ENCODE data around the gene RAF1.
"Not testable (repeated sequence)": the region's sequence is repeated elsewhere in the genome, so short reads cannot be mapped to it uniquely, and the experiment has no call there.

The RAF1 gene

GRCh38 chr3:12675115-12675810 lies 11.3 kb upstream of the RAF1 start:
- Histone ChIP-seq H3K9me3 (ENCODE audit: control insufficient read depth, low read length) (no peaks in the 10 kb centered on the region), H3K27ac (ENCODE audit: low read depth, low read length, severe bottlenecking) (no peak overlapping the region), H3K4me3 (ENCODE audit: extremely low read depth, insufficient read depth, low read length, poor library complexity, severe bottlenecking) (no peak overlapping the region), H3K36me3 (ENCODE audit: control insufficient read depth, insufficient read depth, low read length) (no peaks in the 10 kb centered on the region), H3K4me1 (ENCODE audit: control insufficient read depth, insufficient read depth, low read length, poor library complexity, severe bottlenecking) (peaks cover 4% of the 10 kb centered on the region)
- 85 to 89% methylated on average over 6 to 8 of the region's 9 CpGs for WGBS, 2 experiments (ENCODE audit: insufficient coverage in 2 of 2)

GRCh38 chr3:12673956-12674736 lies 10.2 kb upstream of the RAF1 start:
- 100% methylated on average over 1 of the region's 10 CpGs; no CpG with 5 or more reads in 1 of the 2 experiments for WGBS, 2 experiments (ENCODE audit: insufficient coverage in 2 of 2)

GRCh38 chr3:12671120-12671450 lies 7.2 kb upstream of the RAF1 start:
- WGBS, 2 experiments (ENCODE audit: insufficient coverage in 2 of 2) = 74 to 97% methylated on average over 3 of the region's 3 CpGs
- H3K9me3 ChIP-seq (ENCODE audit: control insufficient read depth, low read length) = no peaks in the 10 kb centered on the region

More at GRCh38 chr3:12673956-12674736, 10.2 kb upstream of the RAF1 start:
- not testable (repeated sequence) for H3K4me1 ChIP-seq (ENCODE audit: control insufficient read depth, insufficient read depth, low read length, poor library complexity, severe bottlenecking); H3K9me3 ChIP-seq (ENCODE audit: control insufficient read depth, low read length); H3K36me3 ChIP-seq (ENCODE audit: control insufficient read depth, insufficient read depth, low read length); H3K4me3 ChIP-seq (ENCODE audit: extremely low read depth, insufficient read depth, low read length, poor library complexity, severe bottlenecking)
- peak overlapping the region; percentile 57 for H3K27ac ChIP-seq (ENCODE audit: low read depth, low read length, severe bottlenecking)

GRCh38 chr3:12670365-12671119 lies 6.6 kb upstream of the RAF1 start:
- Histone ChIP-seq H3K27ac (ENCODE audit: low read depth, low read length, severe bottlenecking) (no peak overlapping the region), H3K36me3 (ENCODE audit: control insufficient read depth, insufficient read depth, low read length) (no peaks in the 10 kb centered on the region), H3K4me3 (ENCODE audit: extremely low read depth, insufficient read depth, low read length, poor library complexity, severe bottlenecking) (no peak overlapping the region), H3K4me1 (ENCODE audit: control insufficient read depth, insufficient read depth, low read length, poor library complexity, severe bottlenecking) (peaks cover 4% of the 10 kb centered on the region), H3K9me3 (ENCODE audit: control insufficient read depth, low read length) (no peaks in the 10 kb centered on the region)
- 81 to 94% methylated on average over 3 of the region's 10 CpGs for WGBS, 2 experiments (ENCODE audit: insufficient coverage in 2 of 2)

More at GRCh38 chr3:12671120-12671450, 7.2 kb upstream of the RAF1 start:
- H3K36me3 ChIP-seq (ENCODE audit: control insufficient read depth, insufficient read depth, low read length) = no peaks in the 10 kb centered on the region
- peaks cover 4% of the 10 kb centered on the region for H3K4me1 ChIP-seq (ENCODE audit: control insufficient read depth, insufficient read depth, low read length, poor library complexity, severe bottlenecking)
- H3K27ac ChIP-seq (ENCODE audit: low read depth, low read length, severe bottlenecking) = no peak overlapping the region
- H3K4me3 ChIP-seq (ENCODE audit: extremely low read depth, insufficient read depth, low read length, poor library complexity, severe bottlenecking) = no peak overlapping the region

- 0% methylated on average over 35 to 42 of the region's 45 CpGs for WGBS, 2 experiments (ENCODE audit: insufficient coverage in 2 of 2)
- Histone ChIP-seq H3K36me3 (ENCODE audit: control insufficient read depth, insufficient read depth, low read length) (no peaks in the 10 kb centered on the region), H3K9me3 (ENCODE audit: control insufficient read depth, low read length) (no peaks in the 10 kb centered on the region), H3K27ac (ENCODE audit: low read depth, low read length, severe bottlenecking) (peak overlapping the region; percentile 98), H3K4me1 (ENCODE audit: control insufficient read depth, insufficient read depth, low read length, poor library complexity, severe bottlenecking) (peaks cover 22% of the 10 kb centered on the region), H3K4me3 (ENCODE audit: extremely low read depth, insufficient read depth, low read length, poor library complexity, severe bottlenecking) (peak overlapping the region; percentile 99)
These were observed 449 bp downstream of the RAF1 start for GRCh38 chr3:12663401-12663935.

GRCh38 chr3:12662593-12663400 lies 1.1 kb downstream of the RAF1 start:
- peak overlapping the region; percentile 98 for H3K27ac ChIP-seq (ENCODE audit: low read depth, low read length, severe bottlenecking)
- WGBS, 2 experiments (ENCODE audit: insufficient coverage in 2 of 2) = 0 to 1% methylated on average over 22 to 25 of the region's 26 CpGs
- H3K36me3 ChIP-seq (ENCODE audit: control insufficient read depth, insufficient read depth, low read length) = no peaks in the 10 kb centered on the region
- peak overlapping the region; percentile 99 for H3K4me3 ChIP-seq (ENCODE audit: extremely low read depth, insufficient read depth, low read length, poor library complexity, severe bottlenecking)
- H3K9me3 ChIP-seq (ENCODE audit: control insufficient read depth, low read length) = no peaks in the 10 kb centered on the region
- H3K4me1 ChIP-seq (ENCODE audit: control insufficient read depth, insufficient read depth, low read length, poor library complexity, severe bottlenecking) = peaks cover 22% of the 10 kb centered on the region

- H3K36me3 ChIP-seq (ENCODE audit: control insufficient read depth, insufficient read depth, low read length) = no peaks in the 10 kb centered on the region
- H3K27ac ChIP-seq (ENCODE audit: low read depth, low read length, severe bottlenecking) = peak overlapping the region; percentile 98
- peaks cover 23% of the 10 kb centered on the region for H3K4me1 ChIP-seq (ENCODE audit: control insufficient read depth, insufficient read depth, low read length, poor library complexity, severe bottlenecking)
- peak overlapping the region; percentile 99 for H3K4me3 ChIP-seq (ENCODE audit: extremely low read depth, insufficient read depth, low read length, poor library complexity, severe bottlenecking)
- 33 to 54% methylated on average over 1 to 2 of the region's 5 CpGs for WGBS, 2 experiments (ENCODE audit: insufficient coverage in 2 of 2)
- no peaks in the 10 kb centered on the region for H3K9me3 ChIP-seq (ENCODE audit: control insufficient read depth, low read length)
These were observed 1.9 kb downstream of the RAF1 start for GRCh38 chr3:12661926-12662592.

GRCh38 chr3:12661375-12661774 lies 2.5 kb downstream of the RAF1 start:
- H3K36me3 ChIP-seq (ENCODE audit: control insufficient read depth, insufficient read depth, low read length); H3K27ac ChIP-seq (ENCODE audit: low read depth, low read length, severe bottlenecking); H3K9me3 ChIP-seq (ENCODE audit: control insufficient read depth, low read length); H3K4me3 ChIP-seq (ENCODE audit: extremely low read depth, insufficient read depth, low read length, poor library complexity, severe bottlenecking): not testable (repeated sequence)
- WGBS, 2 experiments (ENCODE audit: insufficient coverage in 2 of 2) = 93 to 97% methylated on average over 3 to 9 of the region's 13 CpGs
- H3K4me1 ChIP-seq (ENCODE audit: control insufficient read depth, insufficient read depth, low read length, poor library complexity, severe bottlenecking) = peaks cover 25% of the 10 kb centered on the region

- Histone ChIP-seq H3K4me1 (ENCODE audit: control insufficient read depth, insufficient read depth, low read length, poor library complexity, severe bottlenecking) (peaks cover 25% of the 10 kb centered on the region), H3K27ac (ENCODE audit: low read depth, low read length, severe bottlenecking) (no peak overlapping the region), H3K9me3 (ENCODE audit: control insufficient read depth, low read length) (no peaks in the 10 kb centered on the region), H3K4me3 (ENCODE audit: extremely low read depth, insufficient read depth, low read length, poor library complexity, severe bottlenecking) (no peak overlapping the region), H3K36me3 (ENCODE audit: control insufficient read depth, insufficient read depth, low read length) (no peaks in the 10 kb centered on the region)
- WGBS, 2 experiments (ENCODE audit: insufficient coverage in 2 of 2) = 84 to 90% methylated on average over 2 of the region's 2 CpGs
These were observed 3.7 kb downstream of the RAF1 start for GRCh38 chr3:12660196-12660595.

Data from mesodermal cell (in vitro differentiated cells).